Hippocampal formation (tissue), 2 donors: ENCODE measurements around the gene TBC1D14.

ENCODE experiments used
- DNase-seq, 2 donors: peaks; one replicate each; lab custom pipeline; 2025; lab: John Stamatoyannopoulos, UW

TBC1D14 gene

DNA sequence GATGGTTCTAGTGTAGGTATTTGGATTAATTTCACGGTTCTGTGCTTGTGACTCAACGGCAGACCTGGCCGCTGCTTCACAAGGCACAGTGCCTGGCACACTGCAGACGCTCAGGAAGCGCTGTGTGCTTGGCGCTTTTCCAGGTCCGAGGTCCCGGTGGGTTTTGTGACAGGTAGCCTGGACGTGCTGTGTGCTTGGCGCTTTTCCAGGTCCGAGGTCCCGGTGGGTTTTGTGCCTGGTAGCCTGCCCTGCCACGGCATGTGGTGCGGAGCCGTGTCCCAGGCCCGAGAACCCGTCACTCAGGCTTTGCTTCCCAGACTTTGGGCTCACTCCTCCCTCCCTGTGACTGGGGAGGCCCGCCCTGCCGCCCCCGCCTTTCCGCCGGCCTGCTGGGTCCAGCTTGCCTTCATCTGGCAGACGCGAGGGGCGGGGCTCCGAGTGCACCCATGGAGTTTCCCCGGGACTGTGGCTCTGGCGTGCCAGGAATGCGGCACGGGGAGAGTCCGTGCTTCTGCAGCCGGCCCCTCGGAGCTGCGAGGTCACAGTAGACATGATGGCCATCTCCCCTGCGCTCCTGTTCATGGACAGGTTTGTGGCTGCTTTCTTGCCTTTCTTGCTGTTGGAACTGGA lies 44.2 kb downstream of the TBC1D14 start:
- no peak for DNase-seq

DNA sequence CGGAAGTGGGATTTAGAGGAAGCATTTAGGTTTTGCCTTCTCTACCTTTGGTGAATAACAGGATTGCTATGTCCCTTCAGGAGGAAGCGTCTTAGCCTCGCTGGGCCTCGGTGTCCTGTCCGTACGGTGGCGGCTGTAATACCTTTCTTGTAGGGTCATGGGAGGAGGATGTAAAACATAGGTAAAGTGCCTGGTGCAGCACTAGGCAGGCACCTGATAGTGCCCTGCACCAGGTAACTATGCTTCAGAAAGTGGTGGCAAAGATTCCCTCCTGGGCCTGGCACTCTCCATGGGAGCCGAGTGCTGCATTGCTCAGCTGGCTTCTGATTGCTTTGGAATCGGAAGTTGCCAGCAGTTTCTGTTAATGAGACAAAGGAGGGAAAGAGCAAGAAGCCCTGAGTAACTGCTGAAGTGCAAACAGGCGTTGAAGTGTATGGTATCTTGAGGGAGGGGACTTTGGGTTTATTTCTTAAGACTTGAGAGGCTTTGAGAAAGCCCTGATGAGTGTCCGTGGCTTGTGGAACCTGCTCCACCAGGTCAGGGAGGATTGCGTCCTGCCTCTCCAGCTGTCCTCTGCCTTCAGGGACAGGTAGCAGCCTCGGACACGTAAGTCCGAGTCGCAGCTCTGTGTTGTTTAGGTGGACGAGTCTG lies 45.8 kb downstream of the TBC1D14 start:
- no peak for DNase-seq

DNA sequence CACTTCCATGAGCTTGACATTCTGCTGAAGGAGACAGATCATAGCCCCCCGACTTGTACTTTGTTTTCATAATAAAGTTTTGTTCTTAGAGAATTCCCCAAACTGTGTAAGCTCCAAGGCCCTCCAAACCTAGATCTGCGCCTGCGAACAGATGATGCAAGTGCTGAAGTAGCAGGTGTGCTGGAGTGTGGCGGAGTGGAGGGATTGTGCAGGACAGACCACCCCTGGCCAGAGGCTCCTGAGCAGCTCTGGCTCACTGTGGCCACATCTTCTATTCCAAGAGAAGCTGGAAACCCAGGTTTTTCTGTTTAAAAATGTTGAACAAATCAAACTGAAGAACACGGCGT lies 46.4 kb downstream of the TBC1D14 start:
- DNase-seq = no peak

DNA sequence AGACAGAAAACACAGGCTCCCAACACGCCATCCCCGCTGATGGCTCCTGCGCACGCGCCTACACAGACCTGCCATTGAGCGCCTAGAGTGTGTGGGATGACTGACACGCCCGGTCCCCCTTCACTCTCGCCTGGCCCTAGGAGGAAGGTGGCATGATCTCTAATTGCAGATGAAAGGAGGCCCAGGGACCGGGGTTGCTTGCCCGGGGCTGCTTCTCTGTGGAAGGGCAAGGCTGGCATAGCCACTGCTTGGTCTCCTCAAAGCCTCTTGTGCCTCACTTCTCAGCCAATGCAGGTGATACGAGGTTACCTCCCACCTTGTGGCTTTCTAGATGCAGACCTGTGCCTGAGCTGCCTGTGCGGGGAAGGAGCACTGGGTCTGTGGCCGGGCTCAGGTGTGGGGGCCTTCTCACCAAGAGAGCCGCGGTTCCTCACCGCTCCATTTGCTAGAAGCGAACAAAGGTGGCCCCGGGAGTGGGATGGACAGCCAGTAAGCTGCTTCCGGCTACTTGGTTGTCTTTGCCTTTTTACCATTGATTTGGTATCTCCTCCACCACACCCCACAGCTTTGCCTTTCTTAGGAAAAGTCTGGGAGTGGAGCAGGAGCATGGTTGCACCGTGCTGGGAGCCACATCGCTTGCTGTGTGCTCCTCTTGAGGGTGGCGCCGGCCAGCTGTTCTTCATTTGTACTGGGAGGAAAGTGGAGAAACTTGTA lies 47.0 kb downstream of the TBC1D14 start:
- no peak for DNase-seq

DNA sequence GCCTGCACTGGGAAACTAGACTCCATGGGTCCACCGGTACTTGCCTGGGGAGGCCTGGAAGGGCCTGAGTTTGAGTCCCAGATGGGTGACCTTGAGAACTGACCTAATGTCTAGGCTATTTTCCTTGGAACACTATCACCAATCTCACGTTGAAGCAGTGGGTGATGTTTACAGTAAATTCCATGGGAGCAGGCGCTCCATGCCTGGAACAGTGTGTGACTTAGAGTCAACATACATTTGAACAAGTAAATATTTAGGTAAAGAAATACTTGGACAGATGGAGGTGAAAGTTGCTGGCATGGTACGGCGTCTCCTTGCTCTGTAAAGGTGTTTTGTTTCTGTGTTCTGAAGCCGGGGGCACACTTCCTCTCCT lies 47.5 kb downstream of the TBC1D14 start:
- DNase-seq = no peak

DNA sequence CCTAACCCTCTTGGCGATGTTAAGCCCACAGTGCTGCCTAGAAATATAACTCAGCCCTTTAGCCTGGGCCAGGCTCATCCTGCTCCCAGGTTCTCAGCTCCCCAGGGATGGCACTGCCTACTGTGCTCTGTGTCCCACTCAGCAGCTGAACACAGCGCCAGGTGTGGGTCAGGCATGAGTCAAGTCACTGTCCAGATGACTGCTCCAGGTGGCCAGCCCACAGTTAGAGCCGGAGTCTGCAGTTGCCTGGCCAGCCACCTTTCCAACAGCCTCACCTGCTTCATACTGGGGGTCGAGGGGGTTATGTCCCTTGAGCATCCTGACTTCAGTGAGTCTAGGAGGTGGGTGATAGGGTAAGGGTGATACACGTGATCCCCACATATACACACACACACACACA lies 48.4 kb downstream of the TBC1D14 start:
- DNase-seq = no peak

DNA sequence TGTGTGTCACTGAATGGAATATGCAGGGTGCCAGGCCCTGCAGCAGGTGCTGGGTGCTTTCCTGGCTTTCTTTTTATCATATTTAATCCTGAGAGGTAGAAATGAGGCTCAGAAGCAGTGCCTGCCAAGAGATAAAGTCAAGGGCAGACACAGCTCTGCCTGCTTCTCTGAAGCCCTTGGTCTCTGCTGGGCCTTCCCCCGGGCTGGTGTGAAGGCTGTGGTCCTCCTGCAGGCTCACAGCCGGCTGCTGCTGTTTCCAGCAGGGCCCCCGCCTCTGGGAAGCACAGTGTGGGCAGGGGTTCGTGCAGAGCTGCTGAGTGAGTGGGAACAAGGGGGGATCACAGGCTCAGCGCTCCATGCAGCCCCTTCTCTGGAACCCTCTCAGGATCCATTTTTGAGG lies 49.6 kb downstream of the TBC1D14 start:
- DNase-seq = no peak

DNA sequence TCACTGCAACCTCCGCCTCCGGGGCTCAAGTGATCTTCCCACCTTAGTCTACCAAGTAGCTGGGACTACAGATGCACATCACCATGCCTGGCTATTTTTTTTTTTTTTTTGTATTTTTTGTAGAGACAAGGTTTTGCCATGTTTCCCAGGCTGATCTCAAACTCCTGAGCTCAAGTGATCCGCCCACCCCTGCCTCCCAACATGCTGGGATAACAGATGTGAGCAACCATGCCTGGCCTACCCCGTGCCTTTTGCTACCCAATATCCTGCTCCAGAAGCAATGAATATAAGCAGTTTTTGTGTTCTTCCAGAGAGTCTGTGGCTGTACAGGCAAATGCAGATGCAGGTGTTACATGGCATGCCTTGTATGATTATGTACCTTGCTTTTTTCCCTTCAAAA lies 50.5 kb downstream of the TBC1D14 start:
- DNase-seq = no peak

DNA sequence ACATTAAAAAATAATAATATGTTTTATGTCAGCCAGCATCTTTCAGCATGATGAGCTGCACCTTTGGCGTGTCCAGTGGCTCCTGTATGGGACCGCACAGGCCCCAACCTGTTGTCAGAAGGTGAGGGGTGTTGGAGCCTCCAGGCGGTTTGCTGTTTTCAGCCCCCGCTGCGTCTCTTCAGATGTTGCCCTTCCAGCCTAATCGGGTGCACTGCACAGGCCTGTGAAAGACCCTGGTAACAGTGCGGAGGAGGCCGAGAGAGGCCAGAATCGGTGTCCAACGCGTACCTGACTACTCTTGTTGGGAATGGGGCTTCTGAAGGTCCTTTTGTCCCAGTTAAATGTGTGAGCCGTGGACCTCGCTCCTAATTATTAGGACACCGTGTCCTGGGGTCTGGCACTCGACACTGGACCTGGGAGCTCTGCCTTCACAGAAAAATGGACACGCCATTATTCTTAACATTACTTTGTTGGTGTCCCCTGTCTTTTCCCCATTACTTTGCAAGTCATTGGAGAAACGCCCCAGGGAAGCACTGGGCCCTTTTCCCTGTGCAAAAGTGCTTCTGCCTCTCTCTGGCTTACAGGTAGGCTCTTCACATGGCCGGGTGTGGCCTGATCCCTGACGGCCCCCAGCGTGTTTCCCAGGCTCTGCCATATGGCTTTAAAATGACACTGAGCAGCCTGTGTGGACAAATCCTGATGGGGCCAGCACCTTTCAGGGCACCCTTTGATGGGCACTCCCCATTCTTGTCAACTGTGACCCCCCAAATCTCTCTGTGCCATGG lies 51.2 kb downstream of the TBC1D14 start:
- no peak for DNase-seq

DNA sequence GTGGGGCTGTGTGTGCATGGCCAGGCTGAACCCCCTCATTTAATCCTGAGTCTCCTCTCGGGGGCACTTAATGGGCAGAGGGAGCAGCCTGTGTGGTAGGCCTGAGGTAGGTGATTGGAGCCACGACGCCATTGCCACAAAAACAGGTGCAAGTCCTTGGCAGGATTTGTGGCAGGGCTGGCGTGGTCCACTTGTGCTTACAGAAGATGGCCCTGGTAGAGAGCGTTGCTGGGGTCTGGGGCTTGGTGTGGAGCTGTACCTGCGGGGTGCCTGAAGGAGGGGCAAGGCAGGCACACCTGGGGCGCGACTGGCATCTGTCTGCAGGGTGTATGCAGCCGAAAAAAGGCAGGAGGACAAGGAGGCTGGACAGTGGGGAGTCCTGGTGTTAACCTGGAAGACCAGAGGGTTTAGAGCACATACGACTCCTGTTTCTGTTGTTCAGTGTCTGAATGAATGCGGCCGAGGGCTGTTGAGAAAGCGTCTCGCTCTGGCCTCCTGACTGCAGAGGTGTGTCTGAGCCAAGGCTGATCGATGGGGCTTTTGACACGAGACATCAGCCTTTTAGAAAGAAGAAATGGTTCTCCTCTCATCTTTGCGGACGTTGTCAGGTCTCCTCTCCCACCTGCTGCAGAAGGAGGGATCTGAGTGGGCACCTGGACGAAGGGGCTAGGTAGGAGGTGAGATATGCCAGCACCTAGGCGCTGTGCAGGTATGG lies 52.0 kb downstream of the TBC1D14 start:
- DNase-seq = no peak

DNA sequence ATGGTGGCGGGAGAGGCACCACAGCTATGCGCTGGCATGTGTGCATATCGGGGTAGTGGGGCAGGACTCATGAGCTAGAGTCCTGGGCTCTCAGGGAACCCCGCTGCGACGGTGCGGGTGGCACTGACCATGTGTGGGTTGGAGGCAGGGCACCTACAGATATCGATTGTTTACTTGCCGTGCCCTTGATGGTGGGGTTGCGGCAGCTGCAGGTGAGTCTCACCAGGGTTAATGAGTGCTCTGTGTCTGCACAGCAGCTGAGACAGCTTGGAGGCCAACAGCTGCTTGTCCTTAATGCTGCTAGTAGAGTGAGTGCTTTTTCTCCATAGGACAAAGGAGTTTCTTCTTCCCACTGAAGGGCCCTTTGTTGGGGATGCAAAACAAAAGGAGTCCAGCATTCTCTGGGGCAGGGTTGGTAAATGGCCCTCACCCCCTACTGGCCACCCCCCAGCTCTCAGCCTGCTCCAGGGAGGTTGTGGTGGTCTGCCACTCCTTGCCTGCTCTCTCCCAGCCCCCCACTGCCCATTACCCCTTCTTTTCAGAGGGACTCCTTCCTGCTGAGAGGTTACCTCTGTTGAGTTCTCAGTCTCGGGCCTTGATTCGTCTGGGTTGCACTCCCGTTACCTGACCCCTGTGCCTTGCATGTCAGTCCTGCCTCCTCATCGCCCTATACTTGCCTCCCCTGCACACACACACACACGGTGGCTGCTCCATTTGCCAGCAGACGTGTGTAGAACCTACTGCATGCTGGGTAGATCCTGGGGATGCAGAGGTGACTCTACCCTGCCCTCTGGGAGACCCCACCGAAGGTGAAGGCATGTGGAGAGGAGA lies 52.8 kb downstream of the TBC1D14 start:
- peak; percentile 61 to 85 for DNase-seq

DNA sequence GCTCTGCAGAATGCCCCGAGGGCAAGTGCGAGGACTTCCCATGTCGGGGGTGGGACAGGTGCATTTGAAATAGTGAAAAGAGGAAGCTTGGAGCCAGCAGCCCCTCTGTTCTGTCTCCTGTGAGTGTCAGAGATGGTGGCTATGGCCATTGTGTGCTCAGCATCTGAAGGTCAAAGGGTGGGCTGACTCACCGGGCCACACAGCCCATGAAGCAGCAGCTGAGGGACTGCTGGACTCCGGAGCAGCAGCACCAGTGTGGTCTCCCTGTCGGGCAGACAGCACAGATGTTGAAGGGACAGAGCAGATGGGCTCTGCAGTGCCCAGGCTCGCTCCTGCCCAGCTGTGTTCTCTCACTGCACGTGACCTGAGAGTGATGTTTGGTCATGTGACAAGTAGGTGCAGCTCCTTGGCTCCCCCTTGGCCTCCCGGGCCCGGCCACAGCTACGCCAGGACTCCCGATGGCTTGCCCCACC lies 53.5 kb downstream of the TBC1D14 start:
- no peak for DNase-seq

DNA sequence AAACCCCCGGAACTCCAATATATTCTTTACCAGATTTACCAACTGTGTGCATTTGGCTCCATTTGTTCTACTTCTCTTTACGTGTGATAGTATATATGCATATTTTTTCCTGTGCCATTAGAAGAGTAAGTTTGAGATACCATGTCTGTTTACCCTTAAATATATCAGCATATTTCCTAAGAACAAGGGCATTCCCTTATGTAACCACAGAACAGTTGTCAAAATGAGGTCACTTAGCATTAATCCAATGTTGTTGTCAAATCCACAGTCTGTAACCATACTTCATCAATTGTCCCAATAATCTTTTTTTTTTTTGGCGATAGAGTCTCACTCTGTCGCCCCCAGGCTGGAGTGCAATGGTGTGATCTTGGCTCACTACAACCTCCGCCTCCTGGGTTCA lies 55.2 kb downstream of the TBC1D14 start:
- no peak for DNase-seq

DNA sequence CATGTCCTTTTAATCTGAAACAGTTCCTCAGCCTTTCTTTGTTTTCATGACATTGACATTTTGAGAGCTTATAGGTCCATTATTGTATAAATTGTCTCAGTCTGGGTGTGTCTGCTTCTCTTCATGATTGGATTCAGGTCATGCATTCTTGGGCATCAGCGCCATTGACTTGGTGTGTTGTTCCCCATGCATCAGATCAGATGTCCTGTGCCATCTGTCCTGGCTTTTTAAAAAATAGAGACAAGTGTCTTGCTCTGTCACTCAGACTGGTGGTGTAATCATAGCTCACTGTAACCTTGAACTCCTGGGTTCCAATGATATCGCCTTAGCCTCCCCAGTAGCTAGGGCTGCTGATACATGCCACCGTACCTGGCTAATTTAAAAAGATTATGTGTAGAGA lies 55.7 kb downstream of the TBC1D14 start:
- DNase-seq = no peak

DNA sequence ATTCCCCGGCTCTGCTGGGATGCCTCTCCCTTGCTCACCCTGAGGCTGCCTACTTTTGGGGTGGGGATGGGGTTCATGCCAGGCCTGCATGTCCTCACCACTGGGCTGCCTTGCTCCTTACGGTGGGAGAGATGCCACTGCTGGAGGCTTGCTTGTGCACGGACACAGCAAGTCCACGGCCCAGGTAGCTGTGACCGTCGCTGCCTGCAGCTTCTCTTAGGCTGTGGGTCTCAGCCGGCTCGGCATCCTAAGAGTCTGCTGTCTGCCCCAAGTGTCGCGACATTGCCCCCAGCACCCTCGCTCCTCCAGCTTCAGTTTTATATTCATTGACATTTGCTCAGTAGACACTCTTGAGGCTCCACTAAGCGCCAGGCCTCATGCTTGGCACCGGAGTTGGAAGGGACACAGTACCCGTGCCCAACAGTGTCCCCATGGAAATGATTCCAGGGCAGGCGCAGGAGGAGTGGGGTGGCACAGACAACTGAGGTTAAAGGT lies 58.3 kb downstream of the TBC1D14 start:
- no peak for DNase-seq

DNA sequence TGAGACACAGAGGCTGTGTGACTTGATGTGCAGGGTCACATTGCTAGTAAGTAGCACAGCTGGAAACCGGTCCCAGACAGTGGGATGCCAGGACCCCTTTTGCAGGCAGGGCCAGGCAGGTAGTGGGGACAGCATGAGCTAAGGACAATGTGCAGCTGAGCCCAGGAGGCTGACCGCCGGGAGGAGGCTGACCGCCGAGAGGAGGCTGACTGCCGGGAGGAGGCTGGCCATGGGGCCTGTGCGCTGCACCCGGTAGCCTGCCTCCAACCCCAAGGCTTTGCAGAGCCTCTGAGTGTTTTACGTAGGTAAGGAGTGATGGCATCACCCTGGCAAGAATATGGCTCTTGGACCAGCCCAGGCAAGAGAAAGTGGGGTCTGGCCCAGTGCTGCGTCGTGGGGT lies 58.9 kb downstream of the TBC1D14 start:
- DNase-seq = no peak

DNA sequence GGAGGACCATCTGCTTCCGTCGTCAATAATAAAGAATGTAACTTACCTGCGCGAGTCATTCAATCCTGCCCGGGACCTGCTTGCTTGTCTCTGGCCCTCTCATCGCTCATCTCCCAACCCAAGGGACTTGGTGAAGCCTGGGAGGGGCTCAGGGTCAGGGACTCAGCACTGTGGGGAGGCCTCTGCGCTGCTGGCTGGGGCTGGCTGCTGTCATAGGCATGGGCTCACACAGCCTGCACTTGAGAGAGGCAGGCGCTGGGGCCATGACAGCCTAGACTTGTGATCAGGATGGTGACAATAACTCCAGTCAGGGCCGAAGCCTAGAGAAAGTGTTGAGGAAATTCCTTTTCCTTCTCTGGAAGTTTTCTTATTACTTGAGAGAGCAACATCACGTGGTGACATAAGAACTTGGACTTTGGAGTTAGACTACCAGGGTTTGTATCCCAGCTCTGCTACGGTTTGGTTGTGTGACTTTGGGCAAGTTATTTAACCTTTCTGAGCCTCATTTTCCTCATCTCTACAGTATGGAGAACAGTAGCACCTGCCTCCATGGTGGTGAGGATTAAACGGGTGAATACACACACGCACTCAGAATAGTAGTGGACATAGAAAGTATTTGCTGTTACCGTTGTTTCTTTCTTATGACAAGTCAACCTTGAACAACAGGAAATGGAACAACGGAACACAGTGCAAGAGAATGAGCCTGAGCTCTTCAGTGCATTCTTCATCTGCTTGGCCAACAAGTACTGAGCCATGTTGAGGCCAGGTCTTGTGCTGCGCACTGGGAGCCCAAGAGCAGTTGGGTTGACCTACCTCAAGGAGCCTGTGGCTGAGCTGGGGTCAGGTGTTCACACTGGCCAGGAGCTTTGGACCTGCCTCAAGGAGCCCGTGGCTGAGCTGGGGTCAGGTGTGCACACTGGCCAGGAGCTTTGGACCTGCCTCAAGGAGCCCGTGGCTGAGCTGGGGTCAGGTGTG lies 60.5 kb downstream of the TBC1D14 start:
- no peak for DNase-seq

DNA sequence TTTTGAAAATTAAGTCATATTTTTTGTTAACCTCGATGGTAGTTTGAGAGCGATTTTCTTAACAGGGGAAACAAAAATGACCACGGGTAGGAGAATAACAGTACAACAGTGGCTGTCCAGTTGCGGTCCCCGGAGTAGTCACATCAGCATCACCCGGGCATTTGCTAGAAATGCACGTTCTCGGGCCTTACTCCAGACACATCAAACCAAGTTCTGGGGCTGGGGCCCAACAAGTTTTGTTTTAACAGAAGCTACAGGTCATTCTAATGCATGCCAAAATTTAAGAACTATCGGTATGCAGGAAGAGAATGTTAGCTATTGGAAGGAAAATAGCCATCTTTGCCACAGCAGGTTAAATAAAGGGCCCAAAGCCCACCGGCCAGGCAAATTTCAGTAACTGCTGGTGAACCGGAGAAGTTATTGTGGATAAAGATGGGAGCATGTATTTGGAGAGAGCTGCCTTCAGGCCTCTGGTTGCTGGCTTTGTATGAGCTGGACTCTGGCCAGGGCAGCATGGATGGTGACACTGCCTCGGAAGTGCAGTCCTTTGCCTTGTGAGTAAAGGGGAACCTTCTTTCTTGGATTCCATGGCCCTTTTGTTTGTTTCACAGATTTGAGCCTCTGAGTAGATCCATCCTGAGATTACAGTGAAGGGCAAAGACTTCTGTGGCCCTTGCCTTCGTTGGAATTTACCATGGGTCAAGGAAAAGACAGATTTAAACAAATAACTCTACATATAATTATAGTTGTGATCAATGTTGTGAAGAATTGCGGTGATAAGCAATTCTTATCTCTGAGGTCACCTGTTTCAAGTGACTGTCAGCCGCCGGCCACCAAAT lies 62.1 kb downstream of the TBC1D14 start:
- no peak for DNase-seq

DNA sequence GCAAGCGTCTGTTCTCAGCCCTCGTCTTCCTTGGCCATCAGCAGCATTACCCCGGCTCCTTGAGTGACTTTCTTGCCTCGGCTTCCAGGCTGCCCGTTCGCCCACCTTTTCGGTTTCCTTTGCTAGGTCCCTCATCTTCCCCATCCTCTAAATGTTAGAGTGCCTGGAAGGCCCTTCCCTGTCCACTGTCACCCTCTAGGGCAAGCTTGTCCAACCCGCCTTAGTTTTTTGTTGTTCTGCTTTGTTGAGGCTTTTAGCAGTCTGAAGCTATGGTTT lies 62.7 kb downstream of the TBC1D14 start:
- DNase-seq = no peak
